Activated T-cell treated with anti-CD3 and anti-CD28 coated beads for 24 hours (primary cell): ENCODE measurements around the gene CREB5.

Source experiments
- DNase-seq: peaks from one replicate; pipeline ENCODE4 v3.0.0-alpha.2; 2020; ENCODE audit warnings: low read depth

CREB5 gene

GRCh38 chr7:28748933-28749584 is 336.7 kb downstream of the CREB5 start:
- DNase-seq, result no peak

GRCh38 chr7:28749638-28750037 is 337.3 kb downstream of the CREB5 start:
- DNase-seq, result no peak

GRCh38 chr7:28750981-28751380 is 338.7 kb downstream of the CREB5 start:
- DNase-seq, result no peak

DNA sequence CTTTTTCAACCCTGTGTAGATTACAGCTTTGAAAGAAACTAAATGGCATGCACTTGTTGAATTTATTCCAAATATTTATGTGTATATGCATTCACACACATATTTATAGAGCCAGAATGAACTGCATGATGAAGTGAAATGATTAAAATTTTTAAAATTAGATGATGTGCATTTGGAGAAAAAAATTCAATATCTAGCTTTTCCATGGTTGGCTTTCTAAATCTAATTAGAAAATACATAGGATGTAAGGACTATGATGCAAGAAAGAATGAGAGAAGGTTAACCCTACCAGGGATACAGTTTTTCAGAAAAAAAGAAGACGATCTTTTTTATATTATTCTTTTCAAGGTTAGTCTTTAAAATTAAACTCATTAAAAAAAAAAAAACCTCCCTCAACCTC is 341.3 kb downstream of the CREB5 start:
- DNase-seq, result no peak

DNA sequence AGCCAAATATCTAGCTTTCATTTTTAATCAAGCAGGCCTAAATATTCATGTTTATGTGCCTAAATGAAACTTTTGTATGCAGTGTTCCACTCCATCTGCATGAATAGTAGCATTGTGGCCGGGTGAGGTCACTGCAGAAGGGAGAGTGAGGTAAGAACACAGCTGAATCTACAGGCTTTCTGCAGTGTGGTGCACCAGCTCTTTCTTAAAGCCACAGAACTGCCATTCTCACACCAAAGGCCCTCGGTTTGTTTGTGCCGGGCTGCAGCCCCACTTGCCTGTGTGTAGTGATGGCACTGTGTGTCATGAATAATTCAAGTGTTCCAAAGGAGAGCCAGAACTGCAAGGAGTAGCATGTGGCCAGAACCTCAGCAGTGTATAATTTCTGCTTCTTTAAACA is 341.7 kb downstream of the CREB5 start:
- DNase-seq, result no peak

DNA sequence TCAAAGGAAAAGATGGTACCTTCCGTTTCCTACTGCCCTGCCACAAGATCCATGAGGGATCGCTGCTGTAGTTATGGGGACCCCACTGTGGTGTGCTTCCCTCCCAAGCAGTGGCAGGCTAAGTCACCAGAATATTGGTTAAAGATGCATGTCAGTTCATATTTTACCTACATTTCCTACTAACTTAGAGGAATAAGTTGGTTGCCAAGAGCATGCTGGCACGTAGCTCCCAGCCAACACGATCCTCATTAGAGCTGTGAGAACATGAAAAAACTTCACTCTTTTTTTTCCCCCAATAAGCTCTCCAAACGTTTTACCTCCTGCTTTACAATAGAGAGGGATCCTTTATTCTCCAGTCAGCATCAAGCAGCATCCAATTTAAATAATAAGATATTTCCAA is 342.1 kb downstream of the CREB5 start:
- no peak for DNase-seq

- DNase-seq, result no peak
Observed at GRCh38 chr7:28755255-28755654, 342.9 kb downstream of the CREB5 start.

- DNase-seq, result no peak
Observed at GRCh38 chr7:28758186-28758585, 345.9 kb downstream of the CREB5 start.

GRCh38 chr7:28759475-28759971 is 347.2 kb downstream of the CREB5 start:
- DNase-seq, result no peak

DNA sequence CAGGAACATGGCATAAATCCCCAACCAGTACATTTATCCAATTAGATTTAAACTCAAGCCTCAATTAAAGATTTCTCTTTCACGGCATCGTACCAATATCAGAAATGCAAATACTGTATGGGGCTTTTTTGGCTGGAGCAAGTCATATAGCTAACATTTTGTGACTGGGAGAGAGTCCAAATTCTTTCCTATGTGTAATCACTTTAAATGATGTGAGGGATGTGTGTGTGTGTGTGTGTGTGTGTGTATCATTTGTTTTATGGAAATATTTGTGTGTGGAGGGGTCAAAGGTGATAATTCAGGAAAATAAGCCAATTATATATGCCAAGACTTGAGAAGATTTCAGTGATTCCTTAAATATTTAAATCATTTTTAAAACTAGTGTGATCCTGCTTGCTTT is 349.2 kb downstream of the CREB5 start:
- no peak for DNase-seq

GRCh38 chr7:28762651-28763050 is 350.3 kb downstream of the CREB5 start:
- DNase-seq, result no peak

DNA sequence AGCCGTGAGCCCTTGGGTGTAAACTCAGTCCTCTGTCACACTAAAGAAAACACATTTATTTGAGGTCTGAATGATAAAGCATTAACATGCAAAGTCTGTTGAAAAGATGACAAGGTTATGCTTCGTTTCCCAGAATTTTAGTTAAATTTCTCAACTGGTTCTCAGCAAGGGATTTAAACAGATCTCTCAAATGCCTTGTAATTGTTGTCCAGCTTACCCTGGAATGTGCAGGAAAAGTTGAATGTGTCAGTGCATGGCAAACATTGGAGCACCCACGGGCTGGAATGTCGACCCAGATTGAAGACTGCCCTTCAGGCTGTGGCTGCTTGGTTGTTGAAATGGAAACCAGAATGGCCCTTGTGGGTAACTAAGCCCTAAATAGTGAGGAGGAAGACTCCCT is 354.0 kb downstream of the CREB5 start:
- DNase-seq, result no peak

DNA sequence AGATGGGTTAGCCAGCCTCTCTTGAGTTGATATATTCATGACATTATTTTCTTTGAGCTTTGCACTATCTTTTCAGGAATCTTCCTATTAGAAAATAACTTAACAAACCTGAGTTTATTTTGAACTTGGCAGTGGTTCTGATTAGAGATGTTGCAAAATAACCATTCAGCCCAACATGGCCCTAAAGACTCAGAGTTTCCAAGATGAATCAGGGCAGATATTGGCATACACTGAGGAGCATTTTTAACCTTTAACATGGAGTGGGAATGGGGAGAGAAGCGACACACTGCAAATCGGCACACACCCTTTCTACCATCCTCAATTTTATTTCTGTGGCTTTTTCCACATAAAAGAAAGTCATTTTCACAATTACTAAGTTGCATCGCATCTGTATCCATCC is 355.0 kb downstream of the CREB5 start:
- DNase-seq, result no peak

- no peak for DNase-seq
Observed at GRCh38 chr7:28768577-28769147, 356.3 kb downstream of the CREB5 start.

- DNase-seq, result no peak
Observed at GRCh38 chr7:28771906-28772622, 359.7 kb downstream of the CREB5 start.

DNA sequence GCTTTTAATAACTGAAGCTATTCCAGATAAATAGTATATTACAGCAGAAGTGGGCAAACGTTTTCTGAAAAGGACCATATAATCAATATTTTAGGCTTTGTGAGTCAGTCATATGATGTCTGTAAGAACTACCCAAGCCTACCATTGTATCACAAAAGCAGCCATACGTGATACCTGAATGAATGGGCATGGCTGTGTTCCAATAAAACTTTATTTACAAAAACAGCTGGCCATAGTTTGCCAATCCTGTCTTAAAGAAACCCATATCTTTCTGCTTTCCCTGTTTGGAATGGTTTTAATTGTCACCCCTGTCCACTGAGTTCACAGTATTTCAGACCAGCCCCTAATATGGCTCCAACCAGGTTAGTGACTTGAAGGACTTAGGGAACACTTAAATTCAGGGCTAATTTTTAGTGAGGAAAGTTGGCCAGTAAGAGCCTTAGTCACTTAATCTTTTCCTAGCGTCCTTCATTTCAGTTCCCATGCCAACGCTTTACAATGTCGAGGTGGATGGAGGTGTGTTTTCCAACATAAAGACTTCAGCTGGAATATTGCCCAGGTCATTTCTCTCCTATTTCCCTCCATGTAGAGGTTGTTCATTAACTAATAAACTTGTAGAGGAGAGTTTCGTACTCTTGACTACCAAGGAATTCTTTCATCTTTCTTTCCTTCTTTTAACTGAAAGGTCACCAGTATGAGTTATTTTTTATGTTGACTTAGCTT is 361.3 kb downstream of the CREB5 start:
- no peak for DNase-seq

GRCh38 chr7:28774261-28774988 is 362.1 kb downstream of the CREB5 start:
- no peak for DNase-seq

DNA sequence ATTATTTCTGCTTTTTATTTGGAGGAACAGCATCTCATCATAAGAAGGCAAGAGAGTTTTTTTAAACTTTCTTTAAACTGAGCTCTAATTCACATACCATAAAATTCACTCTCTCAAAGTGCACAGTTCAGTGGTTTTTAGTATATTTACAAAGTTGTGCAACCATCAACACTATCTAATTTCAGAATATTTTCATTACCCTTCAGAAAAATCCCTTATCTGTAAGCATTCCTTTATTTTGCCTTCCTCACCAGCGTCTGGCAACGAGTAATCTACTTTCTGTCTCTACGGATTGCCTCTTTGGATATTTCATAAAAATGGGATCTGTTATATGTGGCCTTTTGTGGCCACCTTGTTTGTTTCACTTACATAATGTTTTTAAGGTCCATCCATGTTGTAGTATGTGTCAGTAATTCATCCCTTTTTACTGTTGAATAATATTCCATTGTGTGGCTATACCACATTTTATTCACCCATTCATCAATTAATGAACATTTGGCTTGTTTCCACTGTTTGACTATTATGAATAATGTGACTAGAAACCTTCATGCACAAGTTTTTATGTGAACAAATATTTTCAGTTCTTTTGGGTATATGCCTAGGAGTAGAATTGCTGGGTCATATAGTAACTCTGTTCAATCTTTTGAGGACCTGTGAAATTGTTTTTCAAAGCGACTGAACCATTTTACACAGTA is 364.3 kb downstream of the CREB5 start:
- no peak for DNase-seq

- no peak for DNase-seq
Observed at GRCh38 chr7:28778786-28779185, 366.5 kb downstream of the CREB5 start.

- DNase-seq, result no peak
Observed at GRCh38 chr7:28779954-28780353, 367.6 kb downstream of the CREB5 start.

GRCh38 chr7:28782362-28782761 is 370.0 kb downstream of the CREB5 start:
- DNase-seq, result no peak
